Measurements from ENCODE around the gene GPR119. TPM values are rescaled to one million over a fixed set of nuclear protein-coding genes. Genes with fewer than 3 reads are reported as not detected.

GPR119 gene
- total and polyA plus RNA-seq, 2 of the 8 experiments (the other 6 are each of a cell fraction or from before 2014, with no cell fraction given) = 0.11 TPM; not detected in 1

- TF ChIP-seq ATF2 (IDR thresholded peaks at IDR 0.05; ENCODE audit: low read length) = no peak
- no peak for TF ChIP-seq SP1 (IDR thresholded peaks at IDR 0.05; ENCODE audit: low read depth, low read length)
- TF ChIP-seq, protein P1, sequence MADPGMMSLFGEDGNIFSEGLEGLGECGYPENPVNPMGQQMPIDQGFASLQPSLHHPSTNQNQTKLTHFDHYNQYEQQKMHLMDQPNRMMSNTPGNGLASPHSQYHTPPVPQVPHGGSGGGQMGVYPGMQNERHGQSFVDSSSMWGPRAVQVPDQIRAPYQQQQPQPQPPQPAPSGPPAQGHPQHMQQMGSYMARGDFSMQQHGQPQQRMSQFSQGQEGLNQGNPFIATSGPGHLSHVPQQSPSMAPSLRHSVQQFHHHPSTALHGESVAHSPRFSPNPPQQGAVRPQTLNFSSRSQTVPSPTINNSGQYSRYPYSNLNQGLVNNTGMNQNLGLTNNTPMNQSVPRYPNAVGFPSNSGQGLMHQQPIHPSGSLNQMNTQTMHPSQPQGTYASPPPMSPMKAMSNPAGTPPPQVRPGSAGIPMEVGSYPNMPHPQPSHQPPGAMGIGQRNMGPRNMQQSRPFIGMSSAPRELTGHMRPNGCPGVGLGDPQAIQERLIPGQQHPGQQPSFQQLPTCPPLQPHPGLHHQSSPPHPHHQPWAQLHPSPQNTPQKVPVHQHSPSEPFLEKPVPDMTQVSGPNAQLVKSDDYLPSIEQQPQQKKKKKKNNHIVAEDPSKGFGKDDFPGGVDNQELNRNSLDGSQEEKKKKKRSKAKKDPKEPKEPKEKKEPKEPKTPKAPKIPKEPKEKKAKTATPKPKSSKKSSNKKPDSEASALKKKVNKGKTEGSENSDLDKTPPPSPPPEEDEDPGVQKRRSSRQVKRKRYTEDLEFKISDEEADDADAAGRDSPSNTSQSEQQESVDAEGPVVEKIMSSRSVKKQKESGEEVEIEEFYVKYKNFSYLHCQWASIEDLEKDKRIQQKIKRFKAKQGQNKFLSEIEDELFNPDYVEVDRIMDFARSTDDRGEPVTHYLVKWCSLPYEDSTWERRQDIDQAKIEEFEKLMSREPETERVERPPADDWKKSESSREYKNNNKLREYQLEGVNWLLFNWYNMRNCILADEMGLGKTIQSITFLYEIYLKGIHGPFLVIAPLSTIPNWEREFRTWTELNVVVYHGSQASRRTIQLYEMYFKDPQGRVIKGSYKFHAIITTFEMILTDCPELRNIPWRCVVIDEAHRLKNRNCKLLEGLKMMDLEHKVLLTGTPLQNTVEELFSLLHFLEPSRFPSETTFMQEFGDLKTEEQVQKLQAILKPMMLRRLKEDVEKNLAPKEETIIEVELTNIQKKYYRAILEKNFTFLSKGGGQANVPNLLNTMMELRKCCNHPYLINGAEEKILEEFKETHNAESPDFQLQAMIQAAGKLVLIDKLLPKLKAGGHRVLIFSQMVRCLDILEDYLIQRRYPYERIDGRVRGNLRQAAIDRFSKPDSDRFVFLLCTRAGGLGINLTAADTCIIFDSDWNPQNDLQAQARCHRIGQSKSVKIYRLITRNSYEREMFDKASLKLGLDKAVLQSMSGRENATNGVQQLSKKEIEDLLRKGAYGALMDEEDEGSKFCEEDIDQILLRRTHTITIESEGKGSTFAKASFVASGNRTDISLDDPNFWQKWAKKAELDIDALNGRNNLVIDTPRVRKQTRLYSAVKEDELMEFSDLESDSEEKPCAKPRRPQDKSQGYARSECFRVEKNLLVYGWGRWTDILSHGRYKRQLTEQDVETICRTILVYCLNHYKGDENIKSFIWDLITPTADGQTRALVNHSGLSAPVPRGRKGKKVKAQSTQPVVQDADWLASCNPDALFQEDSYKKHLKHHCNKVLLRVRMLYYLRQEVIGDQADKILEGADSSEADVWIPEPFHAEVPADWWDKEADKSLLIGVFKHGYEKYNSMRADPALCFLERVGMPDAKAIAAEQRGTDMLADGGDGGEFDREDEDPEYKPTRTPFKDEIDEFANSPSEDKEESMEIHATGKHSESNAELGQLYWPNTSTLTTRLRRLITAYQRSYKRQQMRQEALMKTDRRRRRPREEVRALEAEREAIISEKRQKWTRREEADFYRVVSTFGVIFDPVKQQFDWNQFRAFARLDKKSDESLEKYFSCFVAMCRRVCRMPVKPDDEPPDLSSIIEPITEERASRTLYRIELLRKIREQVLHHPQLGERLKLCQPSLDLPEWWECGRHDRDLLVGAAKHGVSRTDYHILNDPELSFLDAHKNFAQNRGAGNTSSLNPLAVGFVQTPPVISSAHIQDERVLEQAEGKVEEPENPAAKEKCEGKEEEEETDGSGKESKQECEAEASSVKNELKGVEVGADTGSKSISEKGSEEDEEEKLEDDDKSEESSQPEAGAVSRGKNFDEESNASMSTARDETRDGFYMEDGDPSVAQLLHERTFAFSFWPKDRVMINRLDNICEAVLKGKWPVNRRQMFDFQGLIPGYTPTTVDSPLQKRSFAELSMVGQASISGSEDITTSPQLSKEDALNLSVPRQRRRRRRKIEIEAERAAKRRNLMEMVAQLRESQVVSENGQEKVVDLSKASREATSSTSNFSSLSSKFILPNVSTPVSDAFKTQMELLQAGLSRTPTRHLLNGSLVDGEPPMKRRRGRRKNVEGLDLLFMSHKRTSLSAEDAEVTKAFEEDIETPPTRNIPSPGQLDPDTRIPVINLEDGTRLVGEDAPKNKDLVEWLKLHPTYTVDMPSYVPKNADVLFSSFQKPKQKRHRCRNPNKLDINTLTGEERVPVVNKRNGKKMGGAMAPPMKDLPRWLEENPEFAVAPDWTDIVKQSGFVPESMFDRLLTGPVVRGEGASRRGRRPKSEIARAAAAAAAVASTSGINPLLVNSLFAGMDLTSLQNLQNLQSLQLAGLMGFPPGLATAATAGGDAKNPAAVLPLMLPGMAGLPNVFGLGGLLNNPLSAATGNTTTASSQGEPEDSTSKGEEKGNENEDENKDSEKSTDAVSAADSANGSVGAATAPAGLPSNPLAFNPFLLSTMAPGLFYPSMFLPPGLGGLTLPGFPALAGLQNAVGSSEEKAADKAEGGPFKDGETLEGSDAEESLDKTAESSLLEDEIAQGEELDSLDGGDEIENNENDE (IDR thresholded peaks at IDR 0.05; ENCODE audit: insufficient replicate concordance, low read length) = no peak
- TF ChIP-seq RNF2 (IDR thresholded peaks at IDR 0.05; ENCODE audit: borderline replicate concordance, low read depth, low read length, missing control alignments, poor library complexity, severe bottlenecking) = no peak
Observed at GRCh38 chrX:130415201-130415600, 29.7 kb upstream of the GPR119 start (continued).
